SU-DHL-6 (cell line): ENCODE data around the gene OR56A5.

Experiments
- CTCF ChIP-seq: fragments of 200-600 bp; sonication (generic); IDR thresholded peaks from one replicate; pipeline ENCODE4 v1.5.1; 2017; ENCODE audit warnings: antibody characterized with exemption, mild to moderate bottlenecking, low read length, moderate library complexity; ENCODE audit not compliant: insufficient read depth, poor library complexity, severe bottlenecking
- EZH2phosphoT487 ChIP-seq: fragments of 200-600 bp; sonication (generic), shearing (Covaris generic); conservative IDR thresholded peaks from 2 replicates; pipeline ENCODE4 v1.6.1; 2018; ENCODE audit warnings: mild to moderate bottlenecking, antibody characterized with exemption, low read length, moderate library complexity, mixed read lengths

- TF ChIP-seq CTCF (no peak), EZH2phosphoT487 (no peak)
Measured at GRCh38 chr11:5930614-5931013, 37.7 kb downstream of the OR56A5 start.
